GM19463 (cell line): ENCODE results near the gene ZSCAN5A.
"Not testable (repeated sequence)": the region's sequence is repeated elsewhere in the genome, so short reads cannot be mapped to it uniquely, and the experiment has no call there.

ENCODE experiments used
- ATAC-seq: cut with Tn5 transposase; IDR thresholded peaks from one replicate; pipeline ENCODE4 v1.9.1; 2021; ENCODE audit warnings: mild to moderate bottlenecking, moderate library complexity; ENCODE audit not compliant: unreplicated experiment

The ZSCAN5A gene

GRCh38 chr19:56217039-56217949, 97.3 kb downstream of the ZSCAN5A start:
- no peak for ATAC-seq

- ATAC-seq, result no peak
Measured at GRCh38 chr19:56211718-56212117, 102.9 kb downstream of the ZSCAN5A start.

GRCh38 chr19:56210036-56210435, 104.6 kb downstream of the ZSCAN5A start:
- ATAC-seq, result not testable (repeated sequence)

GRCh38 chr19:56209091-56209490, 105.5 kb downstream of the ZSCAN5A start:
- no peak for ATAC-seq

GRCh38 chr19:56207581-56207980, 107.1 kb downstream of the ZSCAN5A start:
- not testable (repeated sequence) for ATAC-seq

GRCh38 chr19:56201973-56202372, 112.7 kb downstream of the ZSCAN5A start, which contains the start of gene ZSCAN5C:
ZSCAN5C (plus strand) TSS chr19:56202273; CDS start chr19:56205914, 3,641 bp downstream.
- no peak for ATAC-seq

- no peak for ATAC-seq
Measured at GRCh38 chr19:56199687-56200086, 115.0 kb downstream of the ZSCAN5A start.

GRCh38 chr19:56197646-56198045, 117.0 kb downstream of the ZSCAN5A start, which contains the start of gene ZSCAN5B:
ZSCAN5B (minus strand) TSS chr19:56197783; CDS start chr19:56193052, 4,731 bp downstream.
- ATAC-seq, result not testable (repeated sequence)

GRCh38 chr19:56193981-56194640, 120.5 kb downstream of the ZSCAN5A start:
- no peak for ATAC-seq

- no peak for ATAC-seq
Measured at GRCh38 chr19:56191711-56192110, 122.9 kb downstream of the ZSCAN5A start.

GRCh38 chr19:56191115-56191514, 123.5 kb downstream of the ZSCAN5A start:
- no peak for ATAC-seq

GRCh38 chr19:56189785-56190184, 124.9 kb downstream of the ZSCAN5A start:
- no peak for ATAC-seq

GRCh38 chr19:56177564-56178243, 136.9 kb downstream of the ZSCAN5A start:
- ATAC-seq, result no peak

- ATAC-seq, result no peak
Measured at GRCh38 chr19:56176881-56177280, 137.8 kb downstream of the ZSCAN5A start.

GRCh38 chr19:56176310-56176709, 138.3 kb downstream of the ZSCAN5A start:
- ATAC-seq, result not testable (repeated sequence)

- not testable (repeated sequence) for ATAC-seq
Measured at GRCh38 chr19:56175861-56176307, 138.8 kb downstream of the ZSCAN5A start, which contains the start of gene GALP. GALP (plus strand) TSS chr19:56176008; CDS start chr19:56177109, 1,101 bp downstream.

GRCh38 chr19:56174550-56174949, 140.1 kb downstream of the ZSCAN5A start:
- ATAC-seq, result no peak

- no peak for ATAC-seq
Measured at GRCh38 chr19:56174086-56174485, 140.6 kb downstream of the ZSCAN5A start.
